KMS-11 (cell line): ENCODE measurements around the gene SMG1.
A peak's percentile ranks its signal among the peaks of the same experiment; 100 is the strongest.

Experiments used
- H2AFZ ChIP-seq: fragments of 200-600 bp; sonication (generic); 2 replicates; pipeline ENCODE4 v1.6.1; 2016; ENCODE audit warnings: antibody characterized with exemption, mixed run types, low read depth
- H3K27ac ChIP-seq: fragments of 200-600 bp; sonication (generic); 2 replicates; pipeline ENCODE4 v1.6.1; 2016; ENCODE audit warnings: mild to moderate bottlenecking, mixed run types
- H3K27me3 ChIP-seq: fragments of 200-600 bp; sonication (generic); 2 replicates; pipeline ENCODE4 v1.6.1; 2017; ENCODE audit warnings: mild to moderate bottlenecking, low read depth, mixed run types, moderate library complexity; ENCODE audit not compliant: insufficient read depth
- H3K36me3 ChIP-seq: fragments of 200-600 bp; sonication (generic); 2 replicates; pipeline ENCODE4 v1.6.1; 2017; ENCODE audit warnings: mild to moderate bottlenecking, mixed run types; ENCODE audit not compliant: insufficient read depth
- H3K4me1 ChIP-seq: fragments of 200-600 bp; sonication (generic); 2 replicates; pipeline ENCODE4 v1.6.1; 2016; ENCODE audit warnings: mild to moderate bottlenecking, low read depth, mixed run types; ENCODE audit not compliant: poor library complexity, severe bottlenecking
- H3K4me2 ChIP-seq: fragments of 200-600 bp; sonication (generic); 2 replicates; pipeline ENCODE4 v1.7.0; 2016; ENCODE audit warnings: mild to moderate bottlenecking, mixed run types
- H3K4me3 ChIP-seq: fragments of 200-600 bp; sonication (generic); IDR thresholded peaks from 2 replicates; pipeline ENCODE4 v1.6.1; 2017; ENCODE audit warnings: low read depth, low read length, mixed read lengths; ENCODE audit not compliant: insufficient read depth
- H3K79me2 ChIP-seq: fragments of 200-600 bp; sonication (generic); 2 replicates; pipeline ENCODE4 v1.6.1; 2016; ENCODE audit warnings: low read depth, mixed run types; ENCODE audit not compliant: insufficient read depth
- H3K9ac ChIP-seq: fragments of 200-600 bp; sonication (generic); 2 replicates; pipeline ENCODE4 v1.6.1; 2016; ENCODE audit warnings: mild to moderate bottlenecking, mixed run types
- H4K20me1 ChIP-seq: fragments of 200-600 bp; sonication (generic); 2 replicates; pipeline ENCODE4 v1.6.1; 2016; ENCODE audit warnings: mild to moderate bottlenecking, mixed run types; ENCODE audit not compliant: insufficient read depth
- CTCF ChIP-seq: fragments of 200-600 bp; sonication (generic); conservative IDR thresholded peaks from 2 replicates; pipeline ENCODE4 v1.6.1; 2017; ENCODE audit warnings: low read depth, mild to moderate bottlenecking, antibody characterized with exemption, low read length, moderate library complexity, mixed read lengths

The SMG1 gene

GRCh38 chr16:18804540-18804939 is 121.7 kb downstream of the SMG1 start:
- peaks cover 16% of the 10 kb centered on the region for H3K4me1 ChIP-seq
- H2AFZ ChIP-seq, result no peak overlapping the region
- H3K27ac ChIP-seq, result peak overlapping the region; percentile 4; the same call in 1 of the 2 replicates
- TF ChIP-seq CTCF, result no peak
- H3K4me2 ChIP-seq, result no peak overlapping the region
- no peaks in the 10 kb centered on the region; the same call in 1 of the 2 replicates for H4K20me1 ChIP-seq
- peaks cover 5% of the 10 kb centered on the region; the same call in 1 of the 2 replicates for H3K36me3 ChIP-seq
- no peak overlapping the region for H3K9ac ChIP-seq
- no peaks in the 10 kb centered on the region for H3K27me3 ChIP-seq
- peaks cover 16% of the 10 kb centered on the region for H3K79me2 ChIP-seq
- H3K4me3 ChIP-seq, result no peak overlapping the region

GRCh38 chr16:18803569-18804462 is 122.4 kb downstream of the SMG1 start:
- no peak overlapping the region for H3K9ac ChIP-seq
- no peaks in the 10 kb centered on the region; the same call in 1 of the 2 replicates for H3K36me3 ChIP-seq
- H3K4me3 ChIP-seq, result no peak overlapping the region
- no peaks in the 10 kb centered on the region for H3K27me3 ChIP-seq
- H3K4me1 ChIP-seq, result peaks cover 24% of the 10 kb centered on the region
- peaks cover 24% of the 10 kb centered on the region for H3K79me2 ChIP-seq
- 0 out of 2 replicates have a peak, but pooled peaks cover under 1% of the 10 kb centered on the region for H4K20me1 ChIP-seq
- no peak for TF ChIP-seq CTCF
- peak overlapping the region; percentile 4; the same call in 1 of the 2 replicates for H3K27ac ChIP-seq
- H3K4me2 ChIP-seq, result no peak overlapping the region
- no peak overlapping the region for H2AFZ ChIP-seq

GRCh38 chr16:18802767-18803343 is 123.4 kb downstream of the SMG1 start:
- Histone ChIP-seq H3K9ac (no peak overlapping the region), H3K79me2 (peaks cover 31% of the 10 kb centered on the region), H2AFZ (no peak overlapping the region), H3K4me2 (no peak overlapping the region), H4K20me1 (0 out of 2 replicates have a peak, but pooled peaks cover 3% of the 10 kb centered on the region), H3K36me3 (no peaks in the 10 kb centered on the region), H3K27ac (no peak overlapping the region), H3K4me3 (no peak overlapping the region), H3K4me1 (peaks cover 29% of the 10 kb centered on the region), H3K27me3 (no peaks in the 10 kb centered on the region)
- TF ChIP-seq CTCF, result no peak

GRCh38 chr16:18801145-18801972 is 124.8 kb downstream of the SMG1 start, which contains the start of gene ARL6IP1:
ARL6IP1 (minus strand) TSS chr16:18801549; CDS start chr16:18801466, 83 bp downstream.
- H3K4me2 ChIP-seq, result peak within 1 kb of the TSS; percentile 50
- H3K4me1 ChIP-seq, result peaks cover 32% of the 10 kb centered on the region
- H3K36me3 ChIP-seq, result no peaks in the 10 kb centered on the region; the same call in 1 of the 2 replicates
- no peak within 1 kb of the TSS for H3K4me3 ChIP-seq
- H3K27ac ChIP-seq, result peak within 1 kb of the TSS; percentile 53
- 0 out of 2 replicates have a peak, but pooled peaks cover 3% of the 10 kb centered on the region for H4K20me1 ChIP-seq
- no peaks in the 10 kb centered on the region for H3K27me3 ChIP-seq
- H3K9ac ChIP-seq, result peak within 1 kb of the TSS; percentile 64
- H3K79me2 ChIP-seq, result peaks cover 34% of the 10 kb centered on the region
- peak within 1 kb of the TSS; percentile 52 for H2AFZ ChIP-seq
- peak; percentile 84 for TF ChIP-seq CTCF
